ENCODE results near the gene PRUNE2.

GRCh38 chr9:76588316-76588715 is 317.6 kb downstream of the PRUNE2 start:
- TF ChIP-seq EZH2phosphoT487 (conservative IDR thresholded peaks at IDR 0.05; ENCODE audit: low read length) (no peak), CTCF (IDR thresholded peaks at IDR 0.05; ENCODE audit: insufficient read depth, low read length, poor library complexity, severe bottlenecking) (no peak)
